ENCODE results near the gene NPPC.

- no peak for TF ChIP-seq CTCF (IDR thresholded peaks at IDR 0.05; ENCODE audit: insufficient read depth, low read length, poor library complexity, severe bottlenecking)
- TF ChIP-seq EZH2phosphoT487 (conservative IDR thresholded peaks at IDR 0.05; ENCODE audit: low read length), result no peak
Measured at GRCh38 chr2:231914077-231914690, 12.0 kb downstream of the NPPC start.
